GM13976 (cell line): Measurements from ENCODE around the gene PLCH2.

ENCODE experiments used
- DNase-seq: peaks from one replicate; pipeline ENCODE4 v3.0.0; 2012; ENCODE audit warnings: low spot score
- CTCF ChIP-seq: IDR thresholded peaks from 2 replicates; pipeline ENCODE4 v1.5.1; 2012; ENCODE audit warnings: borderline replicate concordance, mild to moderate bottlenecking; ENCODE audit not compliant: insufficient read depth; ENCODE audit errors: extremely low read depth, missing control alignments, control extremely low read depth
- in situ Hi-C: fragments of 300-500 bp; cut with MboI; formaldehyde crosslinking; loops from one replicate; pipeline ENCODE4 v1.12.0; 2022; ENCODE audit warnings: low sequenced_read_pairs, mixed read lengths, inconsistent platforms; ENCODE audit not compliant: unreplicated experiment

Gene PLCH2

DNA sequence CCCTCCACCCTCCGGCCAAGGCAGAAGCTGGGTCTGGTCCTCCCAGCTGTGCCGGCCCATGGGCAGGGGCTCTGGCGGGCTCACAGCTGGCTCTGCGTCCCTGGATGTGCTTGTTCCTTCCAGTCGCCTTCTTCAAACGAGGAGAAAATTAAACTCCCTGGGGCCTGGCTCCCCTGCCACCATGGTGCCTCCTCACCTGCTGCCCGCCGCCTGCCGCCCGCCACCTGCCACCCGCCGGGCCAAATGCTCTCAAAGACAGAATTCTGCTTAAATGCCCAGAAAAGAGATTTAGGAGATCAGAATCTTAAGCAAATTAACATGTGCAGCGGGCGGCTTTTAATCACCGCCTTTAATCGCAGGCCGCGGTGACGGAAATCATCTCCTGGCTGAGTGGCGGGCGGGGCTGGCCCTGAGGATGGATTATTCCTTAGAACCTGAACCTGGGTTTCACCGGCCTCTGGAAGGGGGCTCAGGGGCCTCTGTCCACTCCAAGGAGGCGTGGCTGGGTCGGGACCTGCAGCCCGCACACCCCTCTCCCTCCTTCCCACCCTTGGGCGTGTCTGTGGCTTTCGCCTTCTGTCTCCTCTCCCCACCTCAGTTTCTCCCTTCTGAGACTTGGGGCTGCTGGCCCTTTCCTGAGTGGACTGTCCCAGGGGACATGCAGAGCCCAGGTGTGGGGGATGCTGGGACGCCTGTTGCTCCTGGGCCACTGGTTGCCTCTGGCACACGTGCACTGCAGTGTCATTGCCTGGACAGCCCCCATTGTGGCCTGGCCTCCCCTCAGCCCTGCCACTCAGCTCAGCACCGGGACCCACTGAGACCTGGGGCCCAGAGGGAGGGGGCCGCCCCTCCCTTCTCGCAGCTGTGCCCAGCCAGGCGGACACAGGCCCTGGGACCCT, 10.5 kb upstream of the PLCH2 start:
- no peak for DNase-seq
- in situ Hi-C loops: no loop called here
- TF ChIP-seq CTCF: no peak

- no peak for DNase-seq
- in situ Hi-C loops: no loop called here
- TF ChIP-seq CTCF: no peak
Observed at GRCh38 chr1:2466270-2466665, 9.8 kb upstream of the PLCH2 start.

GRCh38 chr1:2466958-2467554, 9.0 kb upstream of the PLCH2 start:
- in situ Hi-C loops: no loop called here
- DNase-seq: peak; percentile 59
- no peak for TF ChIP-seq CTCF

DNA sequence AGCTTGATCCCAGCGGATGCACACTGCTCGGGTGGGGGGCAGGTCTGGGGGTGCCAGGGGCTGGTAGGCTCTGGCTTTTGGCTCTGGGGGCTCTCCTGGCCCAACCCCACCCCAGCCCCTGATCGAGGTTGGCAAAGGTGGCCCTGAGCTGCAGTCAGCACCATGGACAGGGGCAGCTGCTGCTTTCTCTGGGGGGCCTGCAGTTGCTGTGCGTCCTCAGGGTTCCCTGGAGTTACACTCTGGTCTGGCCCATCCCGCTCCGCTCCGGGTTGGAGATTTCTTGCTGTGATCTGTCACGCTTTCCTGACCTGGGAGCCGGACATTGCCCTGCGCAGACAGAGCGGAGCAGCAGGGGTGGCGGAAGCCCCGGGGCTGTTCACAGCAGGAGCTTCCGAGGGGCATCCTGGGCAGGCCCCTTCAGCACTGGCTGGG, 8.0 kb upstream of the PLCH2 start:
- peak; percentile 71 for DNase-seq
- in situ Hi-C loops: no loop called here

DNA sequence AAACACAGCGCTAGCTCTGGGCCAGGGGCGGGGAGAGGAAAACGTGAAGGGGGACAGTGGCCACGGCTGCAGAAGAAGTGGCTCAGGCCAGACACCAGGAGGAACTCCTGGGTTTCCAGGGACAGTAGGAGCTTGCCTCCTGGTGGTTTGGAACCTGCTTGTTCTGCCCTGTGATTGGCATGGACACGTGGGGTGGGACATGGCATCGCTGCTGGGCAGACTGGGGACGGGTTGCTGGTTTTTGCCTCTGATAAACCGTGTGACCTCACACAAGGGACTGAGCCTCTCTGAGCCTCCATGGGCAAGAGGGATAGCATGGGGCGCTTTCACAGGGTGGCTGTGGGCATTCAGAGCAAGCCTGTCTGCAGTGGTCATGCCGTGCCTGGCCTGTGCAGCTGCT, 7.5 kb upstream of the PLCH2 start:
- DNase-seq: peak; percentile 60
- no peak for TF ChIP-seq CTCF
- in situ Hi-C loops: no loop called here

More for the DNA sequence above, 8.0 kb upstream of the PLCH2 start:
- TF ChIP-seq CTCF: no peak

- peak; percentile 54 for DNase-seq
- no peak for TF ChIP-seq CTCF
- in situ Hi-C loops: no loop called here
Observed at GRCh38 chr1:2469103-2469940, 6.8 kb upstream of the PLCH2 start.
